GM19372 (cell line): Measurements from ENCODE around the gene ZDHHC14.

Experiments used
- ATAC-seq: cut with Tn5 transposase; IDR thresholded peaks from one replicate; pipeline ENCODE4 v1.9.1; 2021; ENCODE audit warnings: mild to moderate bottlenecking, low read depth, moderate library complexity; ENCODE audit not compliant: unreplicated experiment

The ZDHHC14 gene

DNA sequence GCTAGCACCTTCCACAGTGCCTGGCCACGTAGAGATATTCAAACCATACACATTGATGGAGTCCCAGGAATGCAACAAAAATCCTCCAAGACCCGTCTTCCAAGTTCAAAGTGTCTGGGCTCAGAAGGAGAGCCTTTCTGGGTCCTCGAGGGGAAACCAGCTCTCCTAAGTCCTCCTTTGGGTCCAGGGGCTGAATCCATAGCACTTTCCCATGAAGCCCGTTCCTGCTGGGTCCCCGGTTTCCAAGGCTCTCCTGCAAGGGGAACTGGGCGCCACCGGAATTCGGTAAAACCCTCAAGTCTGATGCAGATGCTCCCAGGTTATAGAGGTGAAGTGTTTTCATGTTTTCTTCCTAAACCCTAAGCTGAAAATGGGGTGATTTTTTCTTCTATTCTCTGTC is 340.8 kb downstream of the ZDHHC14 start:
- no peak for ATAC-seq

DNA sequence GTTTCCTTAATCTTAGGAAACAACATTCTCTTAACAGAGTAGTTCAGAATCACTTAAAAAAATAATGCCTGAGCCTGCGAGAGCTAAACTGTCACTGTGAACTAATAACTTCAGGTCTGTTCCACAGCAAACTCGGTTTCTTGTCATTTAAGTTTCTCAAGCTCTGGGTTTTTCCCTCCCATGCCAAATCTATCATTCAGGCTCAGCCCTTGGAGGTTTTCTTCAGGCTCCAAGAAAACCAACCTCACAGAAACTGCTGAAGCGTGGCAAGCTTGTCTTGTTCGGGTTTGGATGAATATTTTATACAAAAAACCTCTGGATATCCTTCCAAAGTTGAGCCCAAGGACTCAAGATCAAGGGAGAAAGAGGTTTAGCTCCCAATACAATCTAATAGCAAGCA is 342.4 kb downstream of the ZDHHC14 start:
- ATAC-seq = no peak

DNA sequence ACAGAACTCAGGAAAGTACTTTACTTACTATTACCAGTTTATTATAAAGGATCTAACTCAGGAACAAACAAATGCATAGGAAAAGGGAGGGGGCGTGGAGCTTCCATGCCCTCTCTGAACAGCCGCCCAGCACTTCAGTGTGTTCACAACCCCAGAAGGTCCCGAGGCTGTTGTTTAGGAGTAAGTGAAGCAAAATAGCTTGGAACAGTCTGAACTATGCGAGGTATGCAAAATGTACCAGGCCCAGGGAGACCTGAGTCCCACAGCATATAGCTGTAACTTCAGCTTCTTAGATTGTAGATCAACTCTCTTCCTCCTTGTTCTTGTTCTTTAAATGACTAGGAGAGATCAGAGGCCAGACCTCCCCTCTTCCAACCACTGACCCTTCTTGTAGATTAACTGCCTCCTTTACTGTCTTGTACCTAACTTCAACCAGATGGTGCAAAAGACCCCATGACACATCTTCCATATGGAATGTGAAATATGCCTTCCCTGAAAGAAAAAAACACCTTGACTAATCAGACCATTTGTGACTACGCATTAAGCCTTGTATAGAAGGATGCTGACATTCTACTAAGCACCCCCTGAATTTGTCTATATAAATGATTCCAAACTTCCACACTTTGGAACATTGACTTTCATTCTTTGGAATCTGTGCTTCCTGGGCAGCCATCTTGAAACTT is 343.3 kb downstream of the ZDHHC14 start:
- no peak for ATAC-seq

DNA sequence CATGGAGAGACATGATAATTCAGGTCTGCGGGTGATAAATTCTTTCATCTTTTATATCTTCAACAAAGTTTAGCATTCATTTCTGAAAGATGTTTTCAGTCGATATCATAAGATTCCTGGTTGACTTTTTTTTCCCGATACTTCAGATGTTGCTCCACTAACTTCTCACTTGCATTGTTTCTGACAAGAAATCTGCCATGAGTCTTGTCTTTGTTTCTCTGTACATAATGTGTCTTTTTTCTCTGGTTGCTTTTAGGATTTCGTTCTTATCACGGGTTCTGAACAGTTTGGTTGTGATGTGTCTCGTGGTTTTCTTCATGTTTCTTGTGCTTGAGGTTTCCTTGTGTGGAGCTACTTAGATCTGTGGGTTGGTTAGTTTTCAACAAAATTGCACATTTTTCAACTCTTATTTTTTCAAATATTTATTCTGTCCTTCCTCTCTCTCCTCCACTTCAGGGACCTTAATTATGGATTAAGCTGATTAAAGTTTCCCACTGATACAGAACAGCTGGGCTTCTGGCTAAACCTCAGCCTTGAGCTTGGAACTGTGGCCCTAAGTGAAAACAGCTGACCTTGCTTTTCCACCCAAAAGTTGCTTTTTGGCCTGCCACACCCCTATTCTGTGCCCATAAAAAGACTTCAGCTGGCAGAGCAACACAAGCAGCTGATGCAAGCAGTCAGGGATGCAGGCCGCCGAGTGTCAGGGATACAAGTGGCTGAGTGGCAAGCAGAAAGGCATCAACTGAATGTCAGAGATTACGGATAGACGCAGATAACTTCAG is 344.2 kb downstream of the ZDHHC14 start:
- no peak for ATAC-seq

DNA sequence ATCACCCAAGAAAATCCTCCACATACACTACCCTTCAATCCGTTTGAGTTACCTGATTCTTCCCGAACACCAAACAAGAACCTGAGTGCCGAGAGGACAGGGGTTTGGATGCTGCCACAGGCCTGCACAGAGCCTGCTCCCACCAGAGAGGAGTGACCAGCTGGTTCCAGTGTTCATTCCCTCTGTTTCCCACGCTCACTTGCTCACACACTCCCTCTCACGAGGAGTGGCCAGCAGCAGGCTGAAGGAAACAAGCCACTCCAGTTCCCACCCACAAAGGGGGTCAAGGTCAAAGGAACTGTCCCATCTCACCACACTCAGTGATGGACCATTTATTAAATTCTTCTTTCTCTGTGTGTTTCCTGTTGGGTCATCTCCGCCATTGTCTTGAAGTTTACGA is 344.8 kb downstream of the ZDHHC14 start:
- ATAC-seq = no peak

DNA sequence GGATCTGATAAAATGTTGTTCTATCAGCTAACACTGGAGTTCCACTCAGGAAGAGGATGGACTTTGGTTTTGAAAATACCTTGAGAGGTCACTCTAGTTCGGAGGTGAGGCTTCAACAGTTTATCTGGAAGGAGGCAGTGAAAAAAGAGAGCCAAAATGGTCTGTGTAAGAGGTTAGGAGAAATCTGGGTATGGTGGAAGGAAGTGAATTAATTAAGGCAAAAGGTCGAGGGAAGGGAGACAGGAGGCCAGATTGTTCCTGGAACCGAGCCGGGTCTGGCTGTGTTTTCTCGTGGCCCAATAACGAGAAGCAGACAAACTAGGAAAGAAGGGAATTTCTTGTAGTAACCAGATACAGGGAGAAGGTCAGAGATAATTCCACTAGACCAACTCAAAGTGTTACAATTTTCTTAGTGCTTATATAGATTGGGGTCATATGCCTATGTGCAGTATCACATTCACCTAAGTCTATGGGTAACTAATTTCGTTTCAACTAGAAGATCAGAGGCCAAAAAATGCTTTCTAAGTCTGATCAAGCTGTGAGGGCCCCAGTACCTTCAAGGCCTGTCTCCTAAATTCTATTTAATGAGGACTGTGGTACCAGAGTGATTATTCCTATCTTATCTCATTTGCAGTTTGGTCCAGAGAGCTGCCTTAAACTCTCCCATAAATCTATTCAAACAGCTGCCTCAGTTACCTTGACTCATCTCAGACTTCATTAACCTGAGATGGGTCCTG is 346.1 kb downstream of the ZDHHC14 start:
- ATAC-seq = no peak
